Fibroblast of skin of back (primary cell): Measurements from ENCODE around the gene AMY1A. TPM values are rescaled to one million over a fixed set of nuclear protein-coding genes. Genes with fewer than 3 reads are reported as not detected.
"Not testable (repeated sequence)": the region's sequence is repeated elsewhere in the genome, so short reads cannot be mapped to it uniquely, and the experiment has no call there.

Experiments used
- DNase-seq: peaks from one replicate; pipeline ENCODE4 v3.0.0-alpha.2; 2013
- polyA plus RNA-seq, 2 experiments: library from polyadenylated mRNA; unstranded; fragments of 120-200 nt; gene quantifications; one replicate each; pipeline ENCODE4 v1.2.1, GENCODE V29; 2013; ENCODE audit not compliant: insufficient read length in 2 of 2

The AMY1A gene
- not detected for polyA plus RNA-seq (2013, experiment 1 of 2; ENCODE audit: insufficient read length)
- polyA plus RNA-seq (2013, experiment 2 of 2; ENCODE audit: insufficient read length) = not detected

GRCh38 chr1:103655460-103655859 lies at the start of gene AMY1A:
Gene AMY1A (plus strand): TSS chr1:103655760. CDS start chr1:103656331, 571 bp downstream.
- not testable (repeated sequence) for DNase-seq

- DNase-seq = no peak
Measured at GRCh38 chr1:103616362-103616761, 39.2 kb upstream of the AMY1A start.

- DNase-seq = not testable (repeated sequence)
Measured at GRCh38 chr1:103616994-103617477, 38.5 kb upstream of the AMY1A start, which contains the start of gene AMY2A. Gene AMY2A (plus strand): TSS chr1:103617427. CDS start chr1:103617441, 14 bp downstream.

GRCh38 chr1:103627436-103627835 lies 28.1 kb upstream of the AMY1A start:
- not testable (repeated sequence) for DNase-seq

- not testable (repeated sequence) for DNase-seq
Measured at GRCh38 chr1:103641194-103641593, 14.4 kb upstream of the AMY1A start.

- not testable (repeated sequence) for DNase-seq
Measured at GRCh38 chr1:103643908-103644307, 11.7 kb upstream of the AMY1A start.

- not testable (repeated sequence) for DNase-seq
Measured at GRCh38 chr1:103650305-103650704, 5.3 kb upstream of the AMY1A start.

GRCh38 chr1:103650889-103651288 lies 4.7 kb upstream of the AMY1A start:
- DNase-seq = not testable (repeated sequence)

- not testable (repeated sequence) for DNase-seq
Measured at GRCh38 chr1:103654133-103654532, 1.4 kb upstream of the AMY1A start.

GRCh38 chr1:103676335-103676734 lies 20.8 kb downstream of the AMY1A start:
- DNase-seq = not testable (repeated sequence)

GRCh38 chr1:103696110-103696509 lies 40.5 kb downstream of the AMY1A start, which contains the start of gene AMY1B:
Gene AMY1B (minus strand): TSS chr1:103696210. CDS start chr1:103695639, 571 bp downstream.
- not testable (repeated sequence) for DNase-seq

GRCh38 chr1:103697430-103697829 lies 41.9 kb downstream of the AMY1A start:
- DNase-seq = not testable (repeated sequence)

- not testable (repeated sequence) for DNase-seq
Measured at GRCh38 chr1:103700669-103701068, 45.1 kb downstream of the AMY1A start.

GRCh38 chr1:103701256-103701655 lies 45.7 kb downstream of the AMY1A start:
- DNase-seq = not testable (repeated sequence)

GRCh38 chr1:103707670-103708069 lies 52.1 kb downstream of the AMY1A start:
- not testable (repeated sequence) for DNase-seq

- DNase-seq = not testable (repeated sequence)
Measured at GRCh38 chr1:103710381-103710780, 54.8 kb downstream of the AMY1A start.
